ENCODE measurements around the gene VCPKMT. TPM values are rescaled to one million over a fixed set of nuclear protein-coding genes. Genes with fewer than 3 reads are reported as not detected.

VCPKMT gene
- total RNA-seq, 4 donors from 2014 or later = 4.7 to 9.6 (median 5.9) TPM

DNA sequence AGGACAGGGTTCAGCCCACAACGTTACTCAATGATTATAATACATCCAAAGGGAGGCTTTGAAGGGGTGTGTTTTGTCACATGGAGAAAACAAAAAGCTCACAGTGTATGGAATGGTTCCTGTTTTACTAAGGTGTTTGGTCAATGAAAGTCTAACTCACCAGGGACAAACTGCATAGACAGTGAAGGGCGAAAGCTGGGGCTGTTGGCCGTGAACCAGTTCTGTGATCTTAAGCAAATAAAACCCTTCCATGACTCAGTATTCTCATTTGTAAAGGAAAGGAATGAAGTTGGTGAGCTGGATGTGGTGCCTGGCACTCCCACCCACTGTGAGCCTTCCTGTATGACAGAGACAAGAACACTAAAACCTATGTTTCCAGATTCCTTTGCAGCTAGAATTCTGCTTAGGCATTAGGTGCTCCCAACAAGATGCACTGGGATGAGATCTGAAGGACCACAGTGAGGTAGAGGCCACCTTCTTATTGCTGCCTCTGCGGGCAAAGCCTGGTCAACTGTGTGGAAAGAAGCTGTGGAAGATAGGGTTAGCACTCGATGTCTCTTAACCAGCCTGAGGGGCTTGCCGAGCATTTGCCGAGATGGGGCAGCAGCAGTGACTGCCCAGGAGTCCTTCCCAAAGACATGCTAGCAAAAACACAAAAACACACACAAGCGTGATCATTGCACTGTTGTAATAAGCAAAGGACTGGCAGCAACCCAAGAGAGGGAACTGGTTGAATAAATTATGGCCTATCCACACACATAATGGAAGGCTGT lies 48.5 kb downstream of the VCPKMT start:
- TF ChIP-seq EP300 (IDR thresholded peaks at IDR 0.05) (no peak), POLR2A (IDR thresholded peaks at IDR 0.05) (no peak)
- TF ChIP-seq, protein P1, sequence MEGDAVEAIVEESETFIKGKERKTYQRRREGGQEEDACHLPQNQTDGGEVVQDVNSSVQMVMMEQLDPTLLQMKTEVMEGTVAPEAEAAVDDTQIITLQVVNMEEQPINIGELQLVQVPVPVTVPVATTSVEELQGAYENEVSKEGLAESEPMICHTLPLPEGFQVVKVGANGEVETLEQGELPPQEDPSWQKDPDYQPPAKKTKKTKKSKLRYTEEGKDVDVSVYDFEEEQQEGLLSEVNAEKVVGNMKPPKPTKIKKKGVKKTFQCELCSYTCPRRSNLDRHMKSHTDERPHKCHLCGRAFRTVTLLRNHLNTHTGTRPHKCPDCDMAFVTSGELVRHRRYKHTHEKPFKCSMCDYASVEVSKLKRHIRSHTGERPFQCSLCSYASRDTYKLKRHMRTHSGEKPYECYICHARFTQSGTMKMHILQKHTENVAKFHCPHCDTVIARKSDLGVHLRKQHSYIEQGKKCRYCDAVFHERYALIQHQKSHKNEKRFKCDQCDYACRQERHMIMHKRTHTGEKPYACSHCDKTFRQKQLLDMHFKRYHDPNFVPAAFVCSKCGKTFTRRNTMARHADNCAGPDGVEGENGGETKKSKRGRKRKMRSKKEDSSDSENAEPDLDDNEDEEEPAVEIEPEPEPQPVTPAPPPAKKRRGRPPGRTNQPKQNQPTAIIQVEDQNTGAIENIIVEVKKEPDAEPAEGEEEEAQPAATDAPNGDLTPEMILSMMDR (IDR thresholded peaks at IDR 0.05) = no peak
- Histone ChIP-seq H3K4me3 (no peak overlapping the region), H3K9me3 (no peaks in the 10 kb centered on the region), H3K27ac (no peak overlapping the region), H3K4me1 (peaks cover 0 to 5% (median 0%) of the 10 kb centered on the region in 4 donors), H3K27me3 (no peaks in the 10 kb centered on the region), H3K36me3 (no peaks in the 10 kb centered on the region)
- no peak for DNase-seq (ENCODE audit: low spot score in 2 of 2)
- WGBS, 2 donors = 88 to 90% methylated on average over 8 of the region's 8 CpGs

DNA sequence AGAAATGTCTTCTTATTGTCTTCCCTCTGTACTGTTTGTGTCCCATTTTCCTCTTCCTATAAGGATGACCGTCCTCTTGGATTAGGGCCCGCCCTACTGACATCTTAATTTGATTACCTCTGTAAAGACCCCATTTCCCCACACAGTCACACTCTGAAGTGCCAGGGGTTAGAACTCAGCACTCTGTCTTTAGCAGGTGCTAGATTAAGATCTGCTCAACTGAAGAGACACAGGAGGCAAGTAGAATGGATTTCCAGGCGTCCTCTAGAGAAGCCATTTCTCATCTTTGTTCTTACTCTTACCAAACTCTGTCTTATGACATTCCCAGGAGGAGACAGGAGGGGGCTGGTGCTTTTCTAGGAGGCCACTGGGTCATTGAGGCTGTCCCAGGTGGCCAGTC lies 50.8 kb downstream of the VCPKMT start:
- no peak for DNase-seq (ENCODE audit: low spot score in 2 of 2)
- Histone ChIP-seq H3K4me3 (no peak overlapping the region), H3K4me1 (peaks cover 0 to 22% (median 19%) of the 10 kb centered on the region in 4 donors), H3K36me3 (no peaks in the 10 kb centered on the region), H3K9me3 (no peaks in the 10 kb centered on the region), H3K27me3 (no peaks in the 10 kb centered on the region), H3K27ac (peak overlapping the region in 2 of 4 donors; percentile 56 to 62)
- TF ChIP-seq, protein P1 (IDR thresholded peaks at IDR 0.05) = no peak
- TF ChIP-seq POLR2A (IDR thresholded peaks at IDR 0.05) (no peak), EP300 (IDR thresholded peaks at IDR 0.05) (no peak)
- WGBS, 2 donors = 69 to 86% methylated on average over 3 of the region's 3 CpGs

DNA sequence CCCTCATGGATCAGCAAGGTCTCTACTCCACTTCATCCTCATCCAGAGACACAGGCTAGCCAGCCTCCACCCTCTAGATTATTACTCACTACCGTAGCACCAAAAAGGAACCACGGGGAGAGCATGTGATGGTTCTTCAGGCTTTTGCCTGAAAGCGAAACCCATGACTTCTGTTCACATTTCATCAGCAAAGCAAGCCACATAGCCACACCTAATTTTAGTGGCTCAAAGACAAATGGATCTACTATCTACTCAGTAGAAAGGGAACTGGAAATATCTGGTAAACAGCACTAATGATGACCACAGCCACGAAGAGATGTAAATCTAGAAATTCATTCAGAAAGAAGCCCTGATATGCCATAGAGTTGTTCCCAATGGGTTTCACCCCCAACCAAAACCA lies 51.4 kb downstream of the VCPKMT start:
- TF ChIP-seq EP300 (IDR thresholded peaks at IDR 0.05) = peak; percentile 55 to 86
- TF ChIP-seq, protein P1 (IDR thresholded peaks at IDR 0.05) = no peak
- Histone ChIP-seq H3K27me3 (no peaks in the 10 kb centered on the region), H3K4me3 (no peak overlapping the region), H3K36me3 (no peaks in the 10 kb centered on the region), H3K27ac (peak overlapping the region in 2 of 4 donors; percentile 56 to 62), H3K4me1 (peaks cover 0 to 26% (median 24%) of the 10 kb centered on the region in 4 donors), H3K9me3 (no peaks in the 10 kb centered on the region)
- DNase-seq (ENCODE audit: low spot score in 2 of 2) = peak in 1 of 2 donors; percentile 70
- 70 to 73% methylated on average over 4 of the region's 4 CpGs for WGBS, 2 donors

DNA sequence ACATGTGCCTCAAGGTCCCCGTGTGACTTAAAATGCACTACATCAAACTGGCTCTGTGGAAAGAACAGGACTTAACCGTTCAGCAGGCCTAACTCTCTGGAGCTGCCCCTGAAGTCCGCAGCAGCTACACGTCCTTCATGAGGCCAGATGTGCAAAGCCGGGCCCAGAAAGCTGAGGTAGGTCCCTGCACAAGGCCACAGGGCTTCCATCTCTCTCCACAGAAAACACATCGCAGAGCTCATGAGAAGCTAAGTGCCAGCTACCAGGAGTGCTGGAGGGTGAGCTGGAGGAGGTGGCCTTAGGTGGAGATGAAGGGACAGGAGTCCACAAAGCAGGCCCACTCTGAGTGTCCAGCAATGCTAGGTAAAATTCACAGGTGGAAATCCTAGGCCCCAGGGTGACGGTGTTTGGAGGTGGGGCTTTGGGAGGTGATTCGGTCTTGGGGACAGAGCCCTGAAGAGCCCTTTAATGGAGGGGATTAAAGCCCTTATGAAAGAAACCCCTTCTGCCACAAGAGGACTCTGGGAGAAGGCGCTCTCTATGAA lies 52.4 kb downstream of the VCPKMT start:
- Histone ChIP-seq H3K27ac (peak overlapping the region in 1 of 4 donors; percentile 8), H3K4me3 (no peak overlapping the region), H3K4me1 (peaks cover 0 to 26% (median 24%) of the 10 kb centered on the region in 4 donors), H3K36me3 (no peaks in the 10 kb centered on the region), H3K9me3 (no peaks in the 10 kb centered on the region), H3K27me3 (no peaks in the 10 kb centered on the region)
- WGBS, 2 donors = 89 to 97% methylated on average over 7 to 9 of the region's 9 CpGs
- TF ChIP-seq EP300 (IDR thresholded peaks at IDR 0.05) (no peak), POLR2A (IDR thresholded peaks at IDR 0.05) (no peak)
- TF ChIP-seq, protein P1 (IDR thresholded peaks at IDR 0.05) = no peak
- DNase-seq (ENCODE audit: low spot score in 2 of 2) = no peak

DNA sequence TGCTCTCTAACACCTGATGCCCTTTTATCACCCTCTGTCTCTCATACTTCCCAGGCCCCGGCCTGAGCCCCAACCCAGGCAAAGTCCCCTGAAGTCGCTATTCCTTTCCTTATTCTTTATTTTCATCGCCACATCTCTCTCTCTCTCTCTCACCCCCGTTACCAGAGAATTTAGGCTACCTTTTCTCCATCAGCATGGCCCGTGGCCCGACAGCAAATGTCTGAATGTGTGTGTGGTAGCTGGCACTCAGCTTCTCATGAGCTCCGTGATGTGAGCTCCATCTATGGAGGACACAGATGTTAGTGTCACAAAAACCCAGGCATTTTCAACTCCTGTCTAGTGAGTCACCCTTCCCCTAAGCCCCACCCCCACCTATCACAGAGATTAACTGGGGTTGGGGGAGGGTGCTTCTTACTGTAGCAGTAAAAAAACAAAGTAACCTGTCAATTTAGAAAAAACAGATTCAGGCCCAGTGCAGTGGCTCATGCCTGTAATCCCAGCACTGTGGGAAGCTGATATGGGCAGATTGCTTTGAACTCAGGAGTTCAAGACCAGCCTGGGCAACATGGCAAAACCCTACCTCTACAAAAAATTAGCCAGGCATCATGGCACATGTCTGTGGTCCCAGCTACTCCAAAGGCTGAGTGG lies 53.8 kb downstream of the VCPKMT start:
- 90 to 95% methylated on average over 7 of the region's 7 CpGs for WGBS, 2 donors
- TF ChIP-seq, protein P1 (IDR thresholded peaks at IDR 0.05) = no peak
- Histone ChIP-seq H3K4me3 (no peak overlapping the region), H3K27ac (peak overlapping the region in 3 of 4 donors; percentile 73 to 84 (median 84)), H3K27me3 (no peaks in the 10 kb centered on the region), H3K36me3 (no peaks in the 10 kb centered on the region), H3K9me3 (no peaks in the 10 kb centered on the region), H3K4me1 (peaks cover 0 to 26% (median 24%) of the 10 kb centered on the region in 4 donors)
- DNase-seq (ENCODE audit: low spot score in 2 of 2) = no peak

Data from tibial nerve (tissue), 4 donors.